Bronchial epithelial cell (primary cell): ENCODE data around the gene DONSON. TPM values are rescaled to one million over a fixed set of nuclear protein-coding genes. Genes with fewer than 3 reads are reported as not detected.

Experiments
- DNase-seq: peaks from one replicate; pipeline ENCODE4 v3.0.0-alpha.2; 2010; ENCODE audit warnings: low read depth
- FAIRE-seq: peaks from 2 replicates; lab custom pipeline; 2011; peaks lifted over from hg19 to GRCh38; lab: Jason Lieb, UNC
- H3K27me3 ChIP-seq: 2 replicates; pipeline ENCODE4 v1.5.1; 2011; ENCODE audit warnings: low read length; ENCODE audit not compliant: control insufficient read depth, insufficient read depth
- H3K36me3 ChIP-seq: 2 replicates; pipeline ENCODE4 v1.5.1; 2011; ENCODE audit warnings: low read length; ENCODE audit not compliant: control insufficient read depth, insufficient read depth
- H3K4me3 ChIP-seq: 2 replicates; pipeline ENCODE4 v1.5.1; 2011; ENCODE audit warnings: mild to moderate bottlenecking, low read depth, low read length, control low read depth
- CTCF ChIP-seq: IDR thresholded peaks from 2 replicates; pipeline ENCODE4 v1.5.1; 2011; ENCODE audit warnings: mild to moderate bottlenecking, moderate library complexity, low read length, control low read depth, inconsistent platforms; ENCODE audit not compliant: insufficient read depth, severe bottlenecking
- total RNA-seq: library from RNA; depleted of rRNA; stranded (reverse); fragments of >200 nt; gene quantifications from 2 replicates; pipeline ENCODE4 v1.2.1, GENCODE V29; 2014

DONSON gene
- total RNA-seq, 1 donor from 2014 or later, result 6.6 TPM

DNA sequence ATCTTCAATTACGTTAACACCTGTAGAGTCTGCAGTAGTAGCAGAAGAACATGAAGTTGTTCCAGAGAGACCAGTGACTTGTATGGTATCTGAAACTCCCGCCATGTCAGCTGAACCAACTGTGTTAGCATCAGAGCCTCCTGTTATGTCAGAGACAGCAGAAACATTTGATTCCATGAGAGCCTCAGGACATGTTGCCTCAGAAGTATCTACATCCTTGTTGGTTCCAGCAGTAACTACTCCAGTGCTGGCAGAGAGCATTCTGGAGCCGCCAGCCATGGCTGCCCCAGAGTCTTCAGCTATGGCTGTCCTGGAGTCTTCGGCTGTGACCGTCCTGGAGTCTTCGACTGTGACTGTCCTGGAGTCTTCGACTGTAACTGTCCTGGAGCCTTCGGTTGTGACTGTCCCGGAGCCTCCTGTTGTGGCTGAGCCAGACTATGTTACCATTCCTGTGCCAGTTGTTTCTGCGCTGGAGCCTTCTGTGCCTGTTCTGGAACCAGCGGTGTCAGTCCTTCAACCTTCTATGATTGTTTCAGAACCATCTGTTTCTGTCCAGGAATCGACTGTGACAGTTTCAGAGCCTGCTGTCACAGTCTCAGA, 35.4 kb downstream of the DONSON start:
- no peak overlapping the region for H3K4me3 ChIP-seq
- no peak for FAIRE-seq
- TF ChIP-seq CTCF, result no peak

DNA sequence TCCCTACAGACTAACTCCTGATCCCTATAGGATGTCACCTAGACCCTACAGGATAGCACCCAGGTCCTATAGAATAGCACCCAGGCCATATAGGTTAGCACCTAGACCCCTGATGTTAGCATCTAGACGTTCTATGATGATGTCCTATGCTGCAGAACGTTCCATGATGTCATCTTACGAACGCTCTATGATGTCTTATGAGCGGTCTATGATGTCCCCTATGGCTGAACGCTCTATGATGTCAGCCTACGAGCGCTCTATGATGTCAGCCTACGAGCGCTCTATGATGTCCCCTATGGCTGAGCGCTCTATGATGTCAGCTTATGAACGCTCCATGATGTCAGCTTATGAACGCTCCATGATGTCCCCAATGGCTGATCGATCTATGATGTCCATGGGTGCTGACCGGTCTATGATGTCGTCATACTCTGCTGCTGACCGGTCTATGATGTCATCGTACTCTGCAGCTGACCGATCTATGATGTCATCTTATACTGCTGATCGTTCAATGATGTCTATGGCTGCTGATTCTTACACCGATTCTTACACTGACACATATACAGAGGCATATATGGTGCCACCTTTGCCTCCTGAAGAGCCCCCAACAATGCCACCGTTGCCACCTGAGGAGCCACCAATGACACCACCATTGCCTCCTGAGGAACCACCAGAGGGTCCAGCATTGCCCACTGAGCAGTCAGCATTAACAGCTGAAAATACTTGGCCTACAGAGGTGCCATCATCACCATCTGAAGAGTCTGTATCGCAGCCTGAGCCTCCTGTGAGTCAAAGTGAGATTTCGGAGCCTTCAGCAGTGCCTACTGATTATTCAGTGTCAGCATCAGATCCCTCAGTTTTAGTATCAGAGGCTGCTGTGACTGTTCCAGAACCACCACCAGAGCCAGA, 36.1 kb downstream of the DONSON start:
- no peak for TF ChIP-seq CTCF
- no peak for DNase-seq
- Histone ChIP-seq H3K36me3 (peaks cover 21% of the 10 kb centered on the region), H3K4me3 (no peak overlapping the region), H3K27me3 (no peaks in the 10 kb centered on the region)
- FAIRE-seq, result no peak

More for the DNA sequence above, 35.4 kb downstream of the DONSON start:
- Histone ChIP-seq H3K27me3 (no peaks in the 10 kb centered on the region), H3K36me3 (peaks cover 23% of the 10 kb centered on the region)
- DNase-seq, result no peak

- no peaks in the 10 kb centered on the region for H3K27me3 ChIP-seq
- TF ChIP-seq CTCF, result no peak
- peaks cover 19% of the 10 kb centered on the region for H3K36me3 ChIP-seq
- no peak for DNase-seq
- FAIRE-seq, result no peak
- no peak overlapping the region for H3K4me3 ChIP-seq
Observed at GRCh38 chr21:33551664-33552063, 36.8 kb downstream of the DONSON start.

GRCh38 chr21:33550772-33551660, 37.5 kb downstream of the DONSON start:
- no peak for TF ChIP-seq CTCF
- Histone ChIP-seq H3K36me3 (peaks cover 19% of the 10 kb centered on the region), H3K27me3 (no peaks in the 10 kb centered on the region), H3K4me3 (no peak overlapping the region)
- no peak for FAIRE-seq
- no peak for DNase-seq

DNA sequence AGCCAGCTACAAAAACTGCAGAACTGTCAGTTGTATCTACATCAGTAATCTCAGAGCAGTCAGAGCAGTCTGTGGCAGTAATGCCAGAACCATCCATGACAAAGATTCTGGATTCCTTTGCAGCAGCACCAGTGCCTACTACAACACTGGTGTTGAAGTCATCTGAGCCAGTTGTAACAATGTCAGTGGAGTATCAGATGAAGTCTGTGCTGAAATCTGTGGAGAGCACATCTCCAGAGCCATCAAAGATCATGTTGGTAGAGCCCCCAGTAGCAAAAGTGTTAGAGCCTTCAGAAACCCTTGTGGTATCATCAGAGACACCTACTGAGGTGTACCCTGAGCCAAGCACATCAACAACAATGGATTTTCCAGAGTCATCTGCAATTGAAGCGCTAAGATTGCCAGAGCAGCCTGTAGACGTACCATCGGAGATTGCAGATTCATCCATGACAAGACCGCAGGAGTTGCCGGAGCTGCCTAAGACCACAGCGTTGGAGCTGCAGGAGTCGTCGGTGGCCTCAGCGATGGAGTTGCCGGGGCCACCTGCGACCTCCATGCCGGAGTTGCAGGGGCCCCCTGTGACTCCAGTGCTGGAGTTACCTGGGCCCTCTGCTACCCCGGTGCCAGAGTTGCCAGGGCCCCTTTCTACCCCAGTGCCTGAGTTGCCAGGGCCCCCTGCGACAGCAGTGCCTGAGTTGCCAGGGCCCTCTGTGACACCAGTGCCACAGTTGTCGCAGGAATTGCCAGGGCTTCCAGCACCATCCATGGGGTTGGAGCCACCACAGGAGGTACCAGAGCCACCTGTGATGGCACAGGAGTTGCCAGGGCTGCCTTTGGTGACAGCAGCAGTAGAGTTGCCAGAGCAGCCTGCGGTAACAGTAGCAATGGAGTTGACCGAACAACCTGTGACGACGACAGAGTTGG, 38.4 kb downstream of the DONSON start:
- Histone ChIP-seq H3K4me3 (no peak overlapping the region), H3K36me3 (peaks cover 18% of the 10 kb centered on the region), H3K27me3 (no peaks in the 10 kb centered on the region)
- FAIRE-seq, result no peak
- no peak for DNase-seq
- TF ChIP-seq CTCF, result no peak
